GM06990 (cell line): ENCODE measurements around the gene RPL12.
A peak's percentile ranks its signal among the peaks of the same experiment; 100 is the strongest.

Experiments used
- DNase-seq: peaks from one replicate; pipeline ENCODE4 v3.0.0-alpha.2; 2011; ENCODE audit not compliant: insufficient read length; ENCODE audit errors: extremely low read depth
- H3K27me3 ChIP-seq: replicated peaks from 2 replicates; pipeline ENCODE4 v1.6.0; 2011; ENCODE audit warnings: low read length; ENCODE audit not compliant: control insufficient read depth, insufficient read depth
- H3K36me3 ChIP-seq: 2 replicates; pipeline ENCODE4 v1.5.1; 2011; ENCODE audit warnings: low read length; ENCODE audit not compliant: control insufficient read depth, insufficient read depth
- H3K4me3 ChIP-seq: replicated peaks from 2 replicates; pipeline ENCODE4 v1.5.1; 2011; ENCODE audit warnings: low read depth, mild to moderate bottlenecking, control low read depth, low read length
- CTCF ChIP-seq: IDR thresholded peaks from 2 replicates; pipeline ENCODE4 v1.5.1; 2011; ENCODE audit warnings: low read length, control low read depth, mild to moderate bottlenecking, inconsistent platforms; ENCODE audit not compliant: insufficient read depth, poor library complexity, severe bottlenecking

RPL12 gene

GRCh38 chr9:127450830-127451607 lies at the start of gene RPL12, which contains the start of gene LRSAM1:
Gene RPL12, minus strand, starts transcription at chr9:127451406. Its CDS starts 89 bp downstream, at chr9:127451317.
Gene LRSAM1, plus strand, starts transcription at chr9:127451510. Its CDS starts 3,018 bp downstream, at chr9:127454528.
- TF ChIP-seq CTCF = no peak
- H3K4me3 ChIP-seq = peak within 1 kb of the TSS; percentile 95
- peak; percentile 93 for DNase-seq
- H3K36me3 ChIP-seq = peaks cover 28% of the 10 kb centered on the region
- H3K27me3 ChIP-seq = no peaks in the 10 kb centered on the region

- Histone ChIP-seq H3K27me3 (no peaks in the 10 kb centered on the region), H3K4me3 (no peak overlapping the region), H3K36me3 (peaks cover 13% of the 10 kb centered on the region)
- no peak for DNase-seq
- no peak for TF ChIP-seq CTCF
These were observed 49.7 kb upstream of the RPL12 start for GRCh38 chr9:127500862-127501261.

GRCh38 chr9:127500399-127500798 lies 49.2 kb upstream of the RPL12 start:
- Histone ChIP-seq H3K36me3 (peaks cover 13% of the 10 kb centered on the region), H3K4me3 (no peak overlapping the region), H3K27me3 (no peaks in the 10 kb centered on the region)
- DNase-seq = no peak
- no peak for TF ChIP-seq CTCF

GRCh38 chr9:127498298-127498697 lies 47.1 kb upstream of the RPL12 start:
- no peak overlapping the region for H3K4me3 ChIP-seq
- H3K36me3 ChIP-seq = peaks cover 24% of the 10 kb centered on the region
- no peak for TF ChIP-seq CTCF
- no peaks in the 10 kb centered on the region for H3K27me3 ChIP-seq
- DNase-seq = no peak

- H3K4me3 ChIP-seq = no peak overlapping the region
- no peaks in the 10 kb centered on the region for H3K27me3 ChIP-seq
- DNase-seq = no peak
- no peak for TF ChIP-seq CTCF
- peaks cover 24% of the 10 kb centered on the region for H3K36me3 ChIP-seq
These were observed 46.6 kb upstream of the RPL12 start for GRCh38 chr9:127497656-127498290.
